H9 (cell line): ENCODE results near the gene AMPH. TPM values are rescaled to one million over a fixed set of nuclear protein-coding genes. Genes with fewer than 3 reads are reported as not detected.

ENCODE experiments used
- DNase-seq: peaks from one replicate; pipeline ENCODE4 v3.0.0-alpha.2; 2017
- H2AFZ ChIP-seq: one replicate; pipeline ENCODE4 v1.6.1; 2013; ENCODE audit warnings: mild to moderate bottlenecking, low read length, control low read depth, moderate library complexity
- H2AK5ac ChIP-seq: 2 replicates; pipeline ENCODE4 v1.6.1; 2013; ENCODE audit warnings: low read length, control low read depth, mixed read lengths; ENCODE audit not compliant: insufficient read length
- H2BK120ac ChIP-seq: one replicate; pipeline ENCODE4 v1.6.1; 2013; ENCODE audit warnings: low read depth, mild to moderate bottlenecking, low read length, control low read depth, inconsistent platforms; ENCODE audit not compliant: poor library complexity, severe bottlenecking
- H2BK12ac ChIP-seq: 2 replicates; pipeline ENCODE4 v1.6.1; 2013; ENCODE audit warnings: low read length, control low read depth, mixed read lengths, low read depth; ENCODE audit not compliant: insufficient read length
- H2BK15ac ChIP-seq: 2 replicates; pipeline ENCODE4 v1.6.1; 2013; ENCODE audit warnings: low read depth, low read length, control low read depth
- H2BK20ac ChIP-seq: one replicate; pipeline ENCODE4 v1.6.1; 2013; ENCODE audit warnings: low read depth, mild to moderate bottlenecking, low read length, control low read depth, inconsistent platforms; ENCODE audit not compliant: poor library complexity, severe bottlenecking
- H2BK5ac ChIP-seq: 2 replicates; pipeline ENCODE4 v1.6.1; 2013; ENCODE audit warnings: low read length, control low read depth, mixed read lengths; ENCODE audit not compliant: insufficient read length
- H3K14ac ChIP-seq: 2 replicates; pipeline ENCODE4 v1.6.1; 2013; ENCODE audit warnings: low read length, control low read depth; ENCODE audit not compliant: insufficient read depth
- H3K18ac ChIP-seq: 2 replicates; pipeline ENCODE4 v1.6.1; 2013; ENCODE audit warnings: low read depth, mild to moderate bottlenecking, mixed read lengths, low read length, control low read depth; ENCODE audit not compliant: insufficient read length
- H3K23ac ChIP-seq: 2 replicates; pipeline ENCODE4 v1.6.1; 2013; ENCODE audit warnings: low read length, control low read depth, mixed read lengths, low read depth; ENCODE audit not compliant: insufficient read length
- H3K23me2 ChIP-seq: 2 replicates; pipeline ENCODE4 v1.6.1; 2013; ENCODE audit warnings: low read depth, mild to moderate bottlenecking, mixed read lengths, low read length, control low read depth; ENCODE audit not compliant: insufficient read length, poor library complexity, severe bottlenecking
- H3K27ac ChIP-seq: 2 replicates; pipeline ENCODE4 v1.5.1; 2013; ENCODE audit warnings: low read length, control low read depth, mixed read lengths, low read depth; ENCODE audit not compliant: insufficient read length
- H3K27me3 ChIP-seq: 2 replicates; pipeline ENCODE4 v1.6.1; 2013; ENCODE audit warnings: low read length, control low read depth, inconsistent platforms; ENCODE audit not compliant: insufficient read depth
- H3K4ac ChIP-seq: 2 replicates; pipeline ENCODE4 v1.6.1; 2013; ENCODE audit warnings: low read depth, mild to moderate bottlenecking, control low read depth, inconsistent platforms, low read length, moderate library complexity
- H3K4me1 ChIP-seq: 2 replicates; pipeline ENCODE4 v1.6.1; 2013; ENCODE audit warnings: low read length, control low read depth, inconsistent platforms; ENCODE audit not compliant: insufficient read depth
- H3K4me2 ChIP-seq: 2 replicates; pipeline ENCODE4 v1.6.1; 2013; ENCODE audit warnings: low read length, control low read depth, mixed read lengths; ENCODE audit not compliant: insufficient read length, insufficient read depth
- H3K56ac ChIP-seq: 2 replicates; pipeline ENCODE4 v1.6.1; 2013; ENCODE audit warnings: low read depth, mild to moderate bottlenecking, mixed read lengths, low read length, control low read depth; ENCODE audit not compliant: insufficient read length
- H3K79me1 ChIP-seq: 2 replicates; pipeline ENCODE4 v1.6.1; 2013; ENCODE audit warnings: low read depth, mild to moderate bottlenecking, moderate library complexity, low read length, control low read depth, inconsistent platforms; ENCODE audit not compliant: insufficient read depth, poor library complexity, severe bottlenecking
- H3K79me2 ChIP-seq: 2 replicates; pipeline ENCODE4 v1.6.1; 2013; ENCODE audit warnings: low read length, control low read depth, inconsistent platforms; ENCODE audit not compliant: insufficient read depth
- H3K9ac ChIP-seq: 2 replicates; pipeline ENCODE4 v1.6.1; 2013; ENCODE audit warnings: low read length, control low read depth, mixed read lengths; ENCODE audit not compliant: insufficient read length; ENCODE audit errors: extremely low read depth
- H3K9me3 ChIP-seq: one replicate; pipeline ENCODE4 v1.6.1; 2013; ENCODE audit warnings: low read depth, low read length, inconsistent platforms; ENCODE audit not compliant: control insufficient read depth
- H3T11ph ChIP-seq: one replicate; pipeline ENCODE4 v1.6.1; 2013; ENCODE audit warnings: mild to moderate bottlenecking, low read length, control low read depth, inconsistent platforms
- H4K20me1 ChIP-seq: one replicate; pipeline ENCODE4 v1.6.1; 2013; ENCODE audit not compliant: control insufficient read depth, insufficient read length, insufficient read depth
- H4K5ac ChIP-seq: 2 replicates; pipeline ENCODE4 v1.6.1; 2013; ENCODE audit warnings: low read depth, mild to moderate bottlenecking, mixed read lengths, low read length, control low read depth; ENCODE audit not compliant: insufficient read length
- H4K8ac ChIP-seq: replicated peaks from 2 replicates; pipeline ENCODE4 v1.6.1; 2013; ENCODE audit warnings: low read length, control low read depth, mixed read lengths, low read depth; ENCODE audit not compliant: insufficient read length
- H4K91ac ChIP-seq: 2 replicates; pipeline ENCODE4 v1.6.1; 2013; ENCODE audit warnings: low read depth, mild to moderate bottlenecking, moderate library complexity, mixed read lengths, low read length, control low read depth; ENCODE audit not compliant: insufficient read length
- H3K27ac Mint-ChIP-seq, 3 experiments: 2 replicates in 2 of 3; 3 replicates in 1 of 3; pipeline ENCODE4 v1.8.0; 2020 to 2021; ENCODE audit warnings: mixed read lengths in 3 of 3, mild to moderate bottlenecking in 1 of 3, moderate library complexity in 1 of 3
- H3K27me3 Mint-ChIP-seq: 2 replicates; pipeline ENCODE4 v1.8.0; 2021; ENCODE audit warnings: low read depth, mild to moderate bottlenecking, moderate library complexity, mixed read lengths
- H3K36me3 Mint-ChIP-seq, 3 experiments: 2 replicates in 2 of 3; 3 replicates in 1 of 3; pipeline ENCODE4 v1.8.0; 2020 to 2021; ENCODE audit warnings: low read depth in 3 of 3, mixed read lengths in 3 of 3; ENCODE audit not compliant: insufficient read depth in 1 of 3
- H3K4me1 Mint-ChIP-seq, 2 experiments: 2 replicates each; pipeline ENCODE4 v1.8.0; 2020; ENCODE audit warnings: mixed read lengths in 2 of 2
- H3K4me3 Mint-ChIP-seq, 2 experiments: 2 replicates in 1 of 2; 3 replicates in 1 of 2; pipeline ENCODE4 v1.8.0; 2020 to 2021; ENCODE audit warnings: mild to moderate bottlenecking in 2 of 2, mixed read lengths in 2 of 2, moderate library complexity in 1 of 2
- H3K9me3 Mint-ChIP-seq, 2 experiments: 2 replicates in 1 of 2; 3 replicates in 1 of 2; pipeline ENCODE4 v1.8.0; 2020; ENCODE audit warnings: mild to moderate bottlenecking in 2 of 2, mixed read lengths in 2 of 2, moderate library complexity in 1 of 2
- CTCF ChIP-seq: fragments of 200-600 bp; sonication (generic); conservative IDR thresholded peaks from 3 replicates; pipeline ENCODE4 v1.8.0; 2021; ENCODE audit warnings: antibody characterized with exemption, mild to moderate bottlenecking
- WGBS: extraction: QIAGEN DNeasy Blood & Tissue Kit; methylation state at CpG from one replicate; pipeline ENCODE4 v1.1.7; 2013; ENCODE audit warnings: missing lambda C conversion rate, low lambda C conversion rate, mixed read lengths; ENCODE audit not compliant: insufficient read length; ENCODE audit errors: extremely low coverage; 5-methylcytosine and 5-hydroxymethylcytosine counted together
- total RNA-seq: library from RNA; stranded (reverse); gene quantifications from 2 replicates; pipeline ENCODE4 v1.2.1, GENCODE V29; 2021

Gene AMPH
- total RNA-seq, 1 experiment from 2014 or later: 4.8 TPM

DNA sequence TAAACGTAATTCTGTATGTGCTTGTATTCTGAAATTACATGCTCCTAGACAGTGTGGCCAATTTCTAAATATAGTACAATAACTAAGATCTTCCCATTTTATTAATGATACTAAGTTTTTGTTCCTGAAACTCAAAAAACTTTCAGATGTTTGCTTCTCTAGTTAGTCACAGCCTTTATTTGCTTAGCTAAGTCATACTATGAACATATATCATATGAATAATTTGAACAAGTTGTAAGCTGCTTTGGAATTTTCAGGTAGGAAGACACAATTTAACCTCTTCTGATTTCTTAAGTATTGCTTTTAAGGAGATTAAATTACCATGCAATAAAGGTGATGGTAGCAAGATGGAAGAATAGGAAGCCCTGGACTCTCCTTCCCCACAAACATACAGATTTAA, 148.7 kb downstream of the AMPH start:
- Histone ChIP-seq H3K79me2 (no peaks in the 10 kb centered on the region), H3K23me2 (no peaks in the 10 kb centered on the region), H3K27ac (no peak overlapping the region), H3K79me1 (no peaks in the 10 kb centered on the region), H4K8ac (no peak overlapping the region), H4K5ac (no peak overlapping the region), H3K14ac (no peak overlapping the region), H3K4me1 (no peaks in the 10 kb centered on the region), H4K20me1 (no peaks in the 10 kb centered on the region), H3K23ac (no peak overlapping the region), H3K4me2 (no peak overlapping the region), H2BK120ac (no peak overlapping the region), H2BK12ac (no peak overlapping the region), H3K56ac (no peak overlapping the region), H4K91ac (no peak overlapping the region), H3K9ac (no peak overlapping the region), H2AFZ (no peak overlapping the region), H2BK15ac (no peak overlapping the region), H3T11ph (no peak overlapping the region), H2AK5ac (no peak overlapping the region), H3K27me3 (no peaks in the 10 kb centered on the region), H3K9me3 (no peaks in the 10 kb centered on the region), H3K18ac (no peak overlapping the region), H2BK20ac (no peak overlapping the region), H3K4ac (no peak overlapping the region), H2BK5ac (no peak overlapping the region)
- H3K4me1 Mint-ChIP-seq: no peaks in the 10 kb centered on the region
- WGBS: no CpG with 5 or more reads among the region's 1 CpG
- H3K27me3 Mint-ChIP-seq: no peaks in the 10 kb centered on the region
- H3K9me3 Mint-ChIP-seq: peaks cover 0 to 3% of the 10 kb centered on the region in 2 experiments; a peak in 1 of 5 replicates
- peaks cover 0 to 4% (median 0%) of the 10 kb centered on the region in 3 experiments; a peak in 2 of 7 replicates for H3K36me3 Mint-ChIP-seq
- no peak overlapping the region for H3K27ac Mint-ChIP-seq
- TF ChIP-seq CTCF: no peak
- no peak overlapping the region for H3K4me3 Mint-ChIP-seq
- DNase-seq: no peak
